GM21723 (cell line): ENCODE data around the gene TRRAP.

Experiments used
- ATAC-seq: cut with Tn5 transposase; IDR thresholded peaks from one replicate; pipeline ENCODE4 v1.9.1; 2021; ENCODE audit warnings: mild to moderate bottlenecking, moderate library complexity; ENCODE audit not compliant: unreplicated experiment

TRRAP gene

DNA sequence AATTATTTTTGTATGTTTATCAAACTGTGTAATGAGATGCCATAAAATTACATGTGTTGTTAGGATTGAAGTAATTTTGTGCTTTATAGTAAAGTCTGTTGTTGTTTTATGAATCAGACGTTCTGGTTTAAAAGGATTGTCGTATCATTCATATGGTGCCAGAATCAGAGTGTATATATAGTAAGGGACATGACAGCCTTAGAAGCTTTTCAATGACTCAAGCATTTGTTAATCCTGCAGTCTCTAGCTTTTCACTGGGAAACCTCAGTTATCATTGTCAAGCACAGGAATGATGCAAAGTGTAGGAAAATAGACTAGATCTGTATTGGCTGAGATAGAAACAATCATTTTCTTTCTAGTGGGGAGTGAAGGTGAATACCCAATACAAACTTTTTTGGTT, 57.5 kb downstream of the TRRAP start:
- ATAC-seq = no peak

DNA sequence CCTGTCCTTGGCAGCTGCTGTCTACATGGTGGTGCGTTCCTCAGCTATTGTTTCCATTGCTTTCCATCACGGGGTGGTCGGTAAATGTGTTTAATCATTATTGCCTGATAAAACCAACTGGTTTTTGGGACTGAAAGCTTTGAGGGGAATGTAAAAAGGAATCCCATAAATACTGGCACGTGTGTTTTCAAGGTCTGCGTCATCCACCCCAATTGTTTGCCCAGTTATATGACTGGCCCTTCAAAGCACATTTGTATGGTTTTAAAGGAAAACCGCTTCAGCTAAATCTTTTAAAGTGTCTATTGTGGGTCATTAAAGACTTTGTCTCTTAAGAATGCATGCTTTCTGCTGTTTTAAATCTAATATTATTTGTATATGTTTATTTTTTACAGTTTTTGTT, 65.0 kb downstream of the TRRAP start:
- no peak for ATAC-seq

- ATAC-seq = no peak
Observed at GRCh38 chr7:98944386-98944785, 66.1 kb downstream of the TRRAP start.

- no peak for ATAC-seq
Observed at GRCh38 chr7:98945852-98946251, 67.5 kb downstream of the TRRAP start.

GRCh38 chr7:98946389-98946788, 68.1 kb downstream of the TRRAP start:
- no peak for ATAC-seq

DNA sequence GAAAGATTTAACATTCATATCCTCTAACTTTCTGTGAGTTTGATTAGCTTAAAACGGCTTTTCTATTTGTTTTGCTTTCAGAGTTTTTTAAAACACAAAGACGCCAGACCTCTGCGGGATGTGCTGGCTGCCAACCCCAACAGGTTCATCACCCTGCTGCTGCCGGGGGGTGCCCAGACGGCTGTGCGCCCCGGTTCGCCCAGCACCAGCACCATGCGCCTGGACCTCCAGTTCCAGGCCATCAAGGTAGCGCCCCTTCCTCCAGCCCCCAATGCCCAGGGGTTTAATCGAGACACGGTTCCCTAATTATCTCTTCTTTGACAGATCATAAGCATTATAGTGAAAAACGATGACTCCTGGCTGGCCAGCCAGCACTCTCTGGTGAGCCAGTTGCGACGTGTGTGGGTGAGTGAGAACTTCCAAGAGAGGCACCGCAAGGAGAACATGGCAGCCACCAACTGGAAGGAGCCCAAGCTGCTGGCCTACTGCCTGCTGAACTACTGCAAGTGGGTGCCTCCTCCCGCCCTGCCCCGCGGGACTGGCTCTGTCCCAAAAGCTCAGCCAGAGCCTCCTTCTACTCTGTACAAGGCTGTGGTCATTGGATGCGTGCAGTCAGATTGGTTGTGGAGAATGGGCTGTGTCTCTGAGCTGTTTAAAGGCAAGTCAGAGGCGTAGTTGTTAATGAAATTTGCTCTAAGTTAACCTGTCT, 71.2 kb downstream of the TRRAP start:
- no peak for ATAC-seq

DNA sequence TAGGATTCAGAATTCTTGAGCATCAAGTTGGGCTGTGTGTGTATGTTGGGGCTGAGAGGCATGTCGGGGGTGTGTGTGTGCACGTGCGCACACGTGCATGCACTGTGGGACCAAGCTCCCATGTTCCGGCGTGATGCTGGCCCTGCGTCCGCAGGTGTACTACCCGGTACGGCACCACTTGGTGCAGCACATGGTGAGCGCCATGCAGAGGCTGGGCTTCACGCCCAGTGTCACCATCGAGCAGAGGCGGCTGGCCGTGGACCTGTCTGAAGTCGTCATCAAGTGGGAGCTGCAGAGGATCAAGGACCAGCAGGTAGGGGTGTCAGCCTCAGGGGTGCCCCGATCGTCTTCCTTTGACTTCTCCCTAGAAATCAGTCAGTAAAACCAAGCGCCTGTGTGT, 77.7 kb downstream of the TRRAP start:
- ATAC-seq = no peak

DNA sequence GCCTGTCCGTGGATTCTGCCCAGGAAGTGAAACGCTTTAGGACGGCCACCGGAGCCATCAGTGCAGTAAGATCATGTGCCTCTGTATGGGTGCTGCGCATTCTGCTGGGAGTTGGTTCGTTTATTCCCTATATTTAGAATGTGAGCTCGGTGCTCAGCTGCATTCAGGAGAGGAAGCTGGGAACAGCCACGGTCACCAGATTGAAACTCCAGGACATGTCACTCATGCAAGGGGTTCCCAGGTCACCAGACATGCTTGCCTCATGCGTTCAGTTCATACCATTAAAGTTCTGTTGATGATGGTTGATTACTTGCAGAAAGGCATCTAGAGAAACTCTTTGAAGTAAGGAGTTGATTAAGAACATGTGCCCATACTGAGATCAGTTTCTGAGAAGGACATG, 78.1 kb downstream of the TRRAP start:
- ATAC-seq = no peak

DNA sequence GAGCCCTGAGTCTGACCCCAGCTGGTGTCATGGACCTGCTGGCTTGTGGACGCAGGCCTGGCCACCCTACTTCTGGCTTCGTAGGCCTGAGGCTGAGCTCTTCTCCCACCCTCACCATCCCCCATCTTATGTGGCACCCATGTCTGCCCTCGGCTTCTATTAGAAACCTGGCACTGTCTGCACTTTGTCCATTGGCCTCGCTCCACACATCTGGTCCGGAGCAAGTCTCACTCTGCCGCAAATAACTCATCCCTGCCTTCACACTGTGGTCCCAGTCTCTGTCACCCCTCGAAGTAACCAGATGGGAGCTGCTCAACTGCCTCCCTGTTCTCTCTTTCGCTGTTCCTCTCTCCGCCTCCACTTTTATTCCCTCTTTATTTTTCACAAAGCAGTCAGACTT, 78.6 kb downstream of the TRRAP start:
- no peak for ATAC-seq

- no peak for ATAC-seq
Observed at GRCh38 chr7:98957766-98958165, 79.4 kb downstream of the TRRAP start.

DNA sequence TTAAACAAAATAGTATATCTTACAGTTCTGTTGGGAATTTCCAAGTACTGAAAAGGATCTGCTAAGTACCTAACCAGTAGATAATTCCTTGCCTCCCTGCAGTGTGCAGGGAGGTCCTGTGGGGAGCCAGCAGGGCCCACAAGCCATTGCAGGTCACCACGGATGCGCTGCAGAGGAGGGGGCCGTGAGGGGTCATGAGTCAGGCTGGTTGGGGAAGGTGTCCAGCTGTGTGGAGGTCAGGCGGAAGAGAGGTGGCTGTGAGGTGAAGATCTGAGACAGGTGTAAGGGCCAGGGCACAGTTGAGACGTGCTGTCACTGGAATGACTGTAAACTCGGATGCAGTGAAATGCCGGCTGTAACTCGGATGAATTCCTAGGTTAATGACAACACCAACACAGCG, 80.6 kb downstream of the TRRAP start:
- no peak for ATAC-seq

DNA sequence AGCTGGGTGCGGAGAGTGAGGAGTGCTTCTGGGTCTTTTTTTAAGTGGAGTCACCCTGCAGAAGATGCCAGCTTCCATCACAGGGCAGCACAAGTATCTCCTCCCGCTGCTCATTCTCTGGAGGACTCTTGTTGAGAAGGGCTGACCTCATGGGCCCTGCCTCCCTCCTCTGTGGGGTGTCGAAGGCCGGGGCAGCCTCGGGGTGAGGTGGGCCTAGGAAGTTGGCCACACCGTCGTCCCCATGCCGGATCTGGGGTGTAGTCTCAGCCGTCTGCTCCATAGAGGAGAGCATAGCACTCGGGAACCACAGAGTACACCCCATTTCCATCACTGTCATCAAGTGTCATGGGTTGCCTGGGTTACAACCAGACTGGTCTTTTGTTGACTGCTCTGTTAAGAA, 85.0 kb downstream of the TRRAP start:
- ATAC-seq = no peak

GRCh38 chr7:98964596-98964995, 86.3 kb downstream of the TRRAP start:
- no peak for ATAC-seq

DNA sequence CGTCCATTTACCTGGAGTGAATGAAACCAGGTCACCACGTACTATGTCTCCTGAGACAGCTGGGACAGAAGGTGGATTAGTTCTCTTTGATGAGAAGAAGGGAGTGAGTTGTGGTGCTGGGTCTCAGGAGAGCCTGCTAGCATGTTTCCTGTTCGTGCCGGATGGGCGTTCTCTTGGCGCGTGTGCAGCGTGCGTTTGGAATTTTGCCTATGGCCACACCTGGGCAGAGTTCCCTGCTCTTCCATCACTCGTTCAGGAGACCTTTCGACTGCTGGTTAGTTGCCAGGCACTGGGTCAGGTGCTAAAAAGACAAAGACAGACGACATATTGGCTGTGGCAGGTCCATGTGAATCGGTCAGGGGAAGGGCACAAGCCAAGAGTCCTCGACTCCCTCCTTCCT, 90.3 kb downstream of the TRRAP start:
- ATAC-seq = no peak

DNA sequence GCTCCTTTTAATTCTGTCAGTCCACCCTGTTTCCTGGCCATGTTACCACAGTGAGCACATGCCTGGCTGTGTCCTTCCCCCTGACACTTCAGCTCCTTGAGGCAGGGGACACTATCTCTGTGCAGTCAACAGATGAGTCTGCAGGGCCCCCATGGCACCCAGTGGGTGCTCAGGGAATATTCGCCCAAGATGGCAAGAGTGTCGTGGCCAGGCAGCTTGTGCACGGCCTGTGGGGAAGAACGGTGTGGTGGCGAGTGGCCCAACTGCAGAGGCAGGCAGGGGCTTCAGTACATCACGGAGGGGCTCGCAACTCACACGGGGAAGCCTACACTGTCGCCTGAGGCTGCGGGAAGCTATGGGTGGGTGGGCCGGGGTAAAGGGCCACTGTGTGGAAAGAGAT, 91.1 kb downstream of the TRRAP start:
- no peak for ATAC-seq

DNA sequence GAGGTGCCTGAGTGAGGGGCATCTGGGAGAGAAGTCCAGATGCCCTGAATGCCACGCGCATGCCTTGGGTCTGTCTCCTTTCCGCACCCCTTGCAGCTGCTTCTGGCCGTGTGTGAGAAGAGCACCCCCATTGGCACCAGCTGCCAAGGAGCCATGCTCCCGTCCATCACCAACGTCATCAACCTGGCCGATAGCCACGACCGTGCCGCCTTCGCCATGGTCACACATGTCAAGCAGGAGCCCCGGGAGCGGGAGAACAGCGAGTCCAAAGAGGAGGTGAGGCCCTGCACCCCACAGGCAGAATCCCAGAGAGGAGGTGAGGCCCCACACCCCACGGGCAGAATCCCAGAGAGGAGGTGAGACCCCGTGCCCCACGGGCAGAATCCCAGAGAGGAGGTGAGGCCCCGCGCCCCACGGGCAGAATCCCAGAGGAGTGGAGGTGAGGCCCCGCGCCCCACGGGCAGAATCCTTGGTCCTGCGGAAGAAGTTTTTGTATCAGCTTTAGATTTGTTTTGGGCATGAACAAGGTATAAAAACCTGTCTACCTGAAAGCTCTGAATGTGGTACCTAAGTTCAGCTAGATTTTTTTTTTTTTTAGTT, 91.8 kb downstream of the TRRAP start:
- ATAC-seq = no peak

DNA sequence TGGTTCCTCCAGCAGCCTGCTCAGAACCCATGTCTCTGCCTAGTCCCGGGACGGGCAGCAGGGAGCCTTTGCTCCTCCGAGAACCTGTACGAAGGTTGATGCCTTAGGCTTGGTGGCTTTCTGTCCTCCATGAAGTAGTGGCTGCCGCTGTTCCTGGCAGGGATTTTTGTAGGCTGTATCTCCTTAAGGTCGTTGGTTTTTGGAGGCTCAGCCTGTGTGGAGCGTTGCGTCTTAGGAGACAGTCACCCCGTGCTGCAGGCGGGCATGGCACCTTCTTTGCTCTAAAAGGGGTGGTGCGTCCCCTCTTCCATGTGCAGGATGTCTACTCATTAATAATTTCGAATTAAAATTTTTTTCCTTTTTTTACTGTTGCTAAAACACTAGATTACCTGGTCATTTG, 92.5 kb downstream of the TRRAP start:
- no peak for ATAC-seq

DNA sequence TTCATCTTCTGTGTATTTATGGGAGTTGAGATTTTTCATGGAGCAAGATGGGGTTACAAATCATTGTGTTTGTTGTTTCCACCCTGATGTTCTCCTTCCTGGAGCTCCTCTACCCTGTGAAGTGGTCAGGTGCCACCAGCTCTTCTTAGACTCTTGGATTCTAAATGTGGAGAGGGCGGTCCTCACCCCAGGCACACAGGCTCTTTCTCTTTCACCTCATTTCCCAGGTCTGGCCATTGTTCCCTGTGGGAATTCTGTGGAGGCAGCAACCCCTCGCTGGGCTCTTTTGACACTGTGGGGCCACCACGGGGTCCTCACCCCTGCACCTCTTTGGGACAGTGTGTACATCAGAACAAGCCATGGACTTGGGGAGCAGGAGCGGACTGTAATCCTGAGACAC, 95.9 kb downstream of the TRRAP start:
- ATAC-seq = no peak

- no peak for ATAC-seq
Observed at GRCh38 chr7:98974906-98975816, 96.8 kb downstream of the TRRAP start.

- no peak for ATAC-seq
Observed at GRCh38 chr7:98976396-98977185, 98.3 kb downstream of the TRRAP start.

DNA sequence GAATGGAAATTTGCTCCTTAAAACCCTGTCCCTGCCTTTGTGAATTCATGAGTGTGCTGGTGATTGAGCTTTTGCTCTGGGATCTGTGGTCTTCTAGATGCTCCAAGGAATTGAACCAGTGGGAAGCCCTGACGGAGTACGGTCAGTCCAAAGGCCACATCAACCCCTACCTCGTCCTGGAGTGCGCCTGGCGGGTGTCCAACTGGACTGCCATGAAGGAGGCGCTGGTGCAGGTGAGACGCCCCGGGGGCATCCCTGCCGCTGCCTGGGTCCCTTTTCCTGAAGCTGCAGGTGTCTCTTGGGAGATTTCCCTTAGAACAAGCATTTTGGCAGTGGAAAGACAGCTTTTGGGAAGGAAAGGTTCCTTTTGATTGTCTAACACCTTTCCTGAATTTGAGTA, 100.3 kb downstream of the TRRAP start:
- no peak for ATAC-seq
